GM12891 (cell line): Measurements from ENCODE around the gene TYW1B.
"Not testable (repeated sequence)": the region's sequence is repeated elsewhere in the genome, so short reads cannot be mapped to it uniquely, and the experiment has no call there.

Source experiments
- POLR2A ChIP-seq: IDR thresholded peaks from 2 replicates; pipeline ENCODE4 v1.6.1; 2011; ENCODE audit warnings: low read depth, low read length, control low read depth
- POLR2AphosphoS5 ChIP-seq: IDR thresholded peaks from 2 replicates; pipeline ENCODE4 v1.6.1; 2011; ENCODE audit warnings: low read depth, low read length, control low read depth
- SPI1 ChIP-seq: IDR thresholded peaks from 2 replicates; pipeline ENCODE4 v1.6.1; 2011; ENCODE audit warnings: low read depth, low read length, control low read depth
- TAF1 ChIP-seq: IDR thresholded peaks from 2 replicates; pipeline ENCODE4 v1.6.1; 2011; ENCODE audit warnings: low read depth, low read length, control low read depth

- not testable (repeated sequence) for TF ChIP-seq SPI1, TAF1, POLR2A, POLR2AphosphoS5
Measured at GRCh38 chr7:72766994-72767393, 61.0 kb downstream of the TYW1B start.
